ENCODE data around the gene GPR142.

DNA sequence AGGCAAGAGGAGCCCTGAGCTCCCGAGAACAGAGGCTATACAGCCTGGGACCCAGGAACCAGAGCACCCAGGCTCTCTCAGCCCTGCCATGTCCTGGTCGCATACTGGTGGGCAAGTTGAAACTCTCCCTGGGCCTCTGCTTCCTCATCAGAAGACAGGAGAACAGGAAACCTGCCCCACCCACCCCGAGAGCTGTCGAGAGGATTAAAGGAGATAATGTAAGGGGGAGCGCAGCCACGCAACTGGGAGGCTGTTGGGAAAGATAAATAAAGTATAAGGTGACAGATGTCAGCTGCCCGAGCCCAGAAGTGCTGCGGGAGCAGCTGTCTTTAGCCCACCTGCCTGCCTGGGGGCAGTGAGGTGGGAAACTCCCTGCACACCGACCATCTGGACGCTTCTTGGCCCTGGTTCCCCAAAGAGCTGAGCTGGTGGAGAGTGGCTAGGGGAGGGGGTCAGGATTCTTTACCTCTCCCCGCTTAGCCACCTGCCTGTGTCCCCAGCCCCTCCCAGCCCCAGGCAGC, 34.5 kb upstream of the GPR142 start:
- TF ChIP-seq, protein P1, sequence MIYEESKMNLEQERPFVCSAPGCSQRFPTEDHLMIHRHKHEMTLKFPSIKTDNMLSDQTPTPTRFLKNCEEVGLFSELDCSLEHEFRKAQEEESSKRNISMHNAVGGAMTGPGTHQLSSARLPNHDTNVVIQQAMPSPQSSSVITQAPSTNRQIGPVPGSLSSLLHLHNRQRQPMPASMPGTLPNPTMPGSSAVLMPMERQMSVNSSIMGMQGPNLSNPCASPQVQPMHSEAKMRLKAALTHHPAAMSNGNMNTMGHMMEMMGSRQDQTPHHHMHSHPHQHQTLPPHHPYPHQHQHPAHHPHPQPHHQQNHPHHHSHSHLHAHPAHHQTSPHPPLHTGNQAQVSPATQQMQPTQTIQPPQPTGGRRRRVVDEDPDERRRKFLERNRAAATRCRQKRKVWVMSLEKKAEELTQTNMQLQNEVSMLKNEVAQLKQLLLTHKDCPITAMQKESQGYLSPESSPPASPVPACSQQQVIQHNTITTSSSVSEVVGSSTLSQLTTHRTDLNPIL (CRISPR knock-in tag; IDR thresholded peaks at IDR 0.05; ENCODE audit: low read depth), result no peak
- TF ChIP-seq SNAI2 (CRISPR knock-in tag; IDR thresholded peaks at IDR 0.05), result no peak
- no peak for TF ChIP-seq GLIS3 (CRISPR knock-in tag; IDR thresholded peaks at IDR 0.05)
- TF ChIP-seq, protein P2, sequence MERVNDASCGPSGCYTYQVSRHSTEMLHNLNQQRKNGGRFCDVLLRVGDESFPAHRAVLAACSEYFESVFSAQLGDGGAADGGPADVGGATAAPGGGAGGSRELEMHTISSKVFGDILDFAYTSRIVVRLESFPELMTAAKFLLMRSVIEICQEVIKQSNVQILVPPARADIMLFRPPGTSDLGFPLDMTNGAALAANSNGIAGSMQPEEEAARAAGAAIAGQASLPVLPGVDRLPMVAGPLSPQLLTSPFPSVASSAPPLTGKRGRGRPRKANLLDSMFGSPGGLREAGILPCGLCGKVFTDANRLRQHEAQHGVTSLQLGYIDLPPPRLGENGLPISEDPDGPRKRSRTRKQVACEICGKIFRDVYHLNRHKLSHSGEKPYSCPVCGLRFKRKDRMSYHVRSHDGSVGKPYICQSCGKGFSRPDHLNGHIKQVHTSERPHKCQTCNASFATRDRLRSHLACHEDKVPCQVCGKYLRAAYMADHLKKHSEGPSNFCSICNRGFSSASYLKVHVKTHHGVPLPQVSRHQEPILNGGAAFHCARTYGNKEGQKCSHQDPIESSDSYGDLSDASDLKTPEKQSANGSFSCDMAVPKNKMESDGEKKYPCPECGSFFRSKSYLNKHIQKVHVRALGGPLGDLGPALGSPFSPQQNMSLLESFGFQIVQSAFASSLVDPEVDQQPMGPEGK (CRISPR knock-in tag; IDR thresholded peaks at IDR 0.05; ENCODE audit: borderline replicate concordance), result no peak
- no peak for TF ChIP-seq TSHZ2 (CRISPR knock-in tag; IDR thresholded peaks at IDR 0.05)
